KMS-11 (cell line): ENCODE results near the gene HEXD.
A peak's percentile ranks its signal among the peaks of the same experiment; 100 is the strongest.

Experiments used
- H2AFZ ChIP-seq: fragments of 200-600 bp; sonication (generic); 2 replicates; pipeline ENCODE4 v1.6.1; 2016; ENCODE audit warnings: antibody characterized with exemption, mixed run types, low read depth
- H3K27ac ChIP-seq: fragments of 200-600 bp; sonication (generic); 2 replicates; pipeline ENCODE4 v1.6.1; 2016; ENCODE audit warnings: mild to moderate bottlenecking, mixed run types
- H3K27me3 ChIP-seq: fragments of 200-600 bp; sonication (generic); 2 replicates; pipeline ENCODE4 v1.6.1; 2017; ENCODE audit warnings: mild to moderate bottlenecking, low read depth, mixed run types, moderate library complexity; ENCODE audit not compliant: insufficient read depth
- H3K36me3 ChIP-seq: fragments of 200-600 bp; sonication (generic); 2 replicates; pipeline ENCODE4 v1.6.1; 2017; ENCODE audit warnings: mild to moderate bottlenecking, mixed run types; ENCODE audit not compliant: insufficient read depth
- H3K4me1 ChIP-seq: fragments of 200-600 bp; sonication (generic); 2 replicates; pipeline ENCODE4 v1.6.1; 2016; ENCODE audit warnings: mild to moderate bottlenecking, low read depth, mixed run types; ENCODE audit not compliant: poor library complexity, severe bottlenecking
- H3K4me2 ChIP-seq: fragments of 200-600 bp; sonication (generic); 2 replicates; pipeline ENCODE4 v1.7.0; 2016; ENCODE audit warnings: mild to moderate bottlenecking, mixed run types
- H3K4me3 ChIP-seq: fragments of 200-600 bp; sonication (generic); IDR thresholded peaks from 2 replicates; pipeline ENCODE4 v1.6.1; 2017; ENCODE audit warnings: low read depth, low read length, mixed read lengths; ENCODE audit not compliant: insufficient read depth
- H3K79me2 ChIP-seq: fragments of 200-600 bp; sonication (generic); 2 replicates; pipeline ENCODE4 v1.6.1; 2016; ENCODE audit warnings: low read depth, mixed run types; ENCODE audit not compliant: insufficient read depth
- H3K9ac ChIP-seq: fragments of 200-600 bp; sonication (generic); 2 replicates; pipeline ENCODE4 v1.6.1; 2016; ENCODE audit warnings: mild to moderate bottlenecking, mixed run types
- H4K20me1 ChIP-seq: fragments of 200-600 bp; sonication (generic); 2 replicates; pipeline ENCODE4 v1.6.1; 2016; ENCODE audit warnings: mild to moderate bottlenecking, mixed run types; ENCODE audit not compliant: insufficient read depth
- CTCF ChIP-seq: fragments of 200-600 bp; sonication (generic); conservative IDR thresholded peaks from 2 replicates; pipeline ENCODE4 v1.6.1; 2017; ENCODE audit warnings: low read depth, mild to moderate bottlenecking, antibody characterized with exemption, low read length, moderate library complexity, mixed read lengths

The HEXD gene

GRCh38 chr17:82382933-82383255 is 35.3 kb upstream of the HEXD start:
- no peaks in the 10 kb centered on the region for H4K20me1 ChIP-seq
- H3K27ac ChIP-seq, result no peak overlapping the region
- H3K4me2 ChIP-seq, result no peak overlapping the region
- no peaks in the 10 kb centered on the region for H3K79me2 ChIP-seq
- H2AFZ ChIP-seq, result no peak overlapping the region
- no peaks in the 10 kb centered on the region for H3K27me3 ChIP-seq
- H3K36me3 ChIP-seq, result no peaks in the 10 kb centered on the region
- H3K4me3 ChIP-seq, result no peak overlapping the region
- peaks cover 31% of the 10 kb centered on the region for H3K4me1 ChIP-seq
- no peak overlapping the region for H3K9ac ChIP-seq
- TF ChIP-seq CTCF, result no peak

- Histone ChIP-seq H2AFZ (no peak overlapping the region), H3K4me3 (no peak overlapping the region), H4K20me1 (no peaks in the 10 kb centered on the region), H3K36me3 (no peaks in the 10 kb centered on the region), H3K9ac (no peak overlapping the region), H3K79me2 (no peaks in the 10 kb centered on the region), H3K27ac (no peak overlapping the region), H3K4me2 (no peak overlapping the region), H3K27me3 (no peaks in the 10 kb centered on the region), H3K4me1 (peaks cover 31% of the 10 kb centered on the region)
- TF ChIP-seq CTCF, result no peak
Observed at GRCh38 chr17:82383411-82383810, 34.7 kb upstream of the HEXD start.

GRCh38 chr17:82384051-82384729 is 34.0 kb upstream of the HEXD start:
- no peak overlapping the region for H3K4me2 ChIP-seq
- H3K27me3 ChIP-seq, result no peaks in the 10 kb centered on the region
- no peak overlapping the region for H3K27ac ChIP-seq

GRCh38 chr17:82384730-82385481 is 33.2 kb upstream of the HEXD start:
- H3K27ac ChIP-seq, result no peak overlapping the region
- no peaks in the 10 kb centered on the region for H3K79me2 ChIP-seq
- H3K4me3 ChIP-seq, result no peak overlapping the region
- H3K9ac ChIP-seq, result no peak overlapping the region
- no peak overlapping the region for H2AFZ ChIP-seq
- no peak for TF ChIP-seq CTCF
- H3K4me2 ChIP-seq, result peak overlapping the region; percentile 39; the same call in 1 of the 2 replicates
- no peaks in the 10 kb centered on the region for H3K36me3 ChIP-seq
- peaks cover 31% of the 10 kb centered on the region for H3K4me1 ChIP-seq
- no peaks in the 10 kb centered on the region for H4K20me1 ChIP-seq
- no peaks in the 10 kb centered on the region for H3K27me3 ChIP-seq

More at GRCh38 chr17:82384051-82384729, 34.0 kb upstream of the HEXD start:
- Histone ChIP-seq H2AFZ (no peak overlapping the region), H3K79me2 (no peaks in the 10 kb centered on the region), H3K4me1 (peaks cover 31% of the 10 kb centered on the region), H3K9ac (no peak overlapping the region), H4K20me1 (no peaks in the 10 kb centered on the region), H3K36me3 (no peaks in the 10 kb centered on the region), H3K4me3 (no peak overlapping the region)
- TF ChIP-seq CTCF, result no peak
